Ectodermal cell (in vitro differentiated cells): ENCODE measurements around the gene DNAH17.

Source experiments
- H3K27ac ChIP-seq: 2 replicates; pipeline ENCODE4 v1.7.0; 2013; ENCODE audit warnings: mild to moderate bottlenecking, low read depth, low read length; ENCODE audit not compliant: insufficient read depth, poor library complexity, severe bottlenecking
- H3K27me3 ChIP-seq: 2 replicates; pipeline ENCODE4 v1.7.0; 2013; ENCODE audit warnings: mild to moderate bottlenecking, low read length; ENCODE audit not compliant: insufficient read depth, control insufficient read depth, poor library complexity, severe bottlenecking
- H3K36me3 ChIP-seq: one replicate; pipeline ENCODE4 v1.7.0; 2013; ENCODE audit warnings: low read length; ENCODE audit not compliant: control insufficient read depth, insufficient read depth
- H3K4me1 ChIP-seq: one replicate; pipeline ENCODE4 v1.7.0; 2013; ENCODE audit warnings: low read length; ENCODE audit not compliant: control insufficient read depth, insufficient read depth
- H3K4me3 ChIP-seq: 2 replicates; pipeline ENCODE4 v1.7.0; 2013; ENCODE audit warnings: low read depth, low read length, control low read depth; ENCODE audit not compliant: insufficient read depth
- H3K9me3 ChIP-seq: 2 replicates; pipeline ENCODE4 v1.7.0; 2013; ENCODE audit warnings: mild to moderate bottlenecking, low read length, moderate library complexity; ENCODE audit not compliant: control insufficient read depth
- WGBS, 2 experiments: methylation state at CpG; one replicate each; pipeline ENCODE4 v1.1.7; 2013; ENCODE audit warnings: missing lambda C conversion rate in 2 of 2; 5-methylcytosine and 5-hydroxymethylcytosine counted together

Gene DNAH17

DNA sequence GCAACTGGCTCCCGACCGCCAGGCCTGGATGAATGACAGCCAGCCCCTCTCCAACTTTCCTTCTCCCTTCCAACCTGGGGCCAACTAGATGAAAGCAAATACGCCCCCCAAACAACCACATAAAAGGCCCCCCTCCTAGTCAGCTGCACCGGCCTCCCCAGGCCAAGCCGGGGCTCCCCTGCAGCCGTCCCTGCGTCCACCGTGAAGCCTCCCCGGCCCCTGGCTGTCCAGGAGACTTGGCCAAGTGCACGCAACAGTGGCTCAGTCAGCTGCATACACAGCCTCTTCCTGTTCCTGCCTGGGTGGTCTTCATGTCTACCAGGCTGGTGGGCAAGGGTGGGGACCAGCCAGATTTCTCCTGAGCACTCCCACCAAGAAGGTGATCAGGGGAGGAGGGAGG is 16.0 kb downstream of the DNAH17 start:
- no peak overlapping the region for H3K27ac ChIP-seq

DNA sequence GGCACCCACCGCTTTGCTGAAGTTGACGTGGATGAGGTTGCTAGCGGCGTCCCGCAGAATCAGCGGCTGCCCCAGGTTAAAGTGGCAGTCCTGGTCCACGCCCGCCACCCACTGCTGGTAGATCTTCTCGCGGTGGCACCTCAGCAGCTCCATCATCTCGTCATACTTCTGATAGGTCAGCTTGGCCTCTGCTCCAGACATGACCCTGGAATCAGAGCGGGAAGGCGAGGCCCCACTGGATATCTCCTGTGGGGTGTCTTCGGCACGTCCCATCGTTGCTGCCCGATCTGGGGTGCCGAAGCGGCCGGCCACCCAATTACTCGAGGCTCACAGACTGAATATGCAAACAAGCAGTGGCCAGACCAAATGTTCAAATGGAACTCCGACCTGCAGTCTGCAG is 16.5 kb downstream of the DNAH17 start:
- H3K36me3 ChIP-seq = no peaks in the 10 kb centered on the region
- H3K4me3 ChIP-seq = no peak overlapping the region
- H3K9me3 ChIP-seq = no peaks in the 10 kb centered on the region
- H3K27ac ChIP-seq = no peak overlapping the region
- no peaks in the 10 kb centered on the region for H3K4me1 ChIP-seq
- 96% methylated on average over 22 of the region's 22 CpGs for WGBS, 2 experiments
- H3K27me3 ChIP-seq = no peaks in the 10 kb centered on the region

More for the DNA sequence above, 16.0 kb downstream of the DNAH17 start:
- no peaks in the 10 kb centered on the region for H3K4me1 ChIP-seq
- WGBS, 2 experiments = 89 to 91% methylated on average over 10 of the region's 10 CpGs
- H3K4me3 ChIP-seq = no peak overlapping the region
- no peaks in the 10 kb centered on the region for H3K36me3 ChIP-seq
- H3K27me3 ChIP-seq = no peaks in the 10 kb centered on the region
- no peaks in the 10 kb centered on the region for H3K9me3 ChIP-seq

GRCh38 chr17:78559749-78560368 is 17.3 kb downstream of the DNAH17 start:
- Histone ChIP-seq H3K9me3 (no peaks in the 10 kb centered on the region), H3K4me3 (no peak overlapping the region), H3K4me1 (no peaks in the 10 kb centered on the region), H3K27ac (no peak overlapping the region), H3K36me3 (no peaks in the 10 kb centered on the region), H3K27me3 (no peaks in the 10 kb centered on the region)
- WGBS, 2 experiments = 71 to 72% methylated on average over 17 of the region's 17 CpGs

- Histone ChIP-seq H3K4me1 (no peaks in the 10 kb centered on the region), H3K27ac (no peak overlapping the region), H3K9me3 (no peaks in the 10 kb centered on the region), H3K27me3 (no peaks in the 10 kb centered on the region), H3K4me3 (no peak overlapping the region), H3K36me3 (no peaks in the 10 kb centered on the region)
- 92% methylated on average over 5 of the region's 5 CpGs for WGBS, 2 experiments
Measured at GRCh38 chr17:78558989-78559388, 18.2 kb downstream of the DNAH17 start.

GRCh38 chr17:78558181-78558850 is 18.9 kb downstream of the DNAH17 start:
- no peaks in the 10 kb centered on the region for H3K36me3 ChIP-seq
- H3K9me3 ChIP-seq = no peaks in the 10 kb centered on the region
- no peak overlapping the region for H3K4me3 ChIP-seq
- no peaks in the 10 kb centered on the region for H3K27me3 ChIP-seq
- no peaks in the 10 kb centered on the region for H3K4me1 ChIP-seq
- no peak overlapping the region for H3K27ac ChIP-seq
- WGBS, 2 experiments = 93% methylated on average over 10 of the region's 10 CpGs

DNA sequence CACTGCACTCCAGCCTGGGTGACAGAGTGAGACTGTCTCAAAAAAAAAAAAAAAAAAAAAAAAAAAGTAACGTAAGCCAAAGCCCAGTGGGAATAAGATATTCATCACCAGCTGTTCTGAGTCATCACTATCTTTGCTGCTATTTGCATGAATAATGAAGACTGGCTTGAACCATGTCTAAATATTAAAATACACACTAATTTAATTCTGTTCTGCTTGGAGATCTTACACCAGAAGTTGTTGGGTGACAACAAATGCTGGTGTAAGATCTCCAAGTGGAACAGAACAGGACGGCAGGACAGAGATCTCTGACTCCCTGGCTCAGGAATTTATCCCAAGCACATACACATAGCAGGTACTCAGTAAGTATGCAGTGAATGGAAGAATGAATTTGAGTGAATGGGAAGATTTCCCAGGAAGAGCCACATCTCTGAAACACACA is 19.6 kb downstream of the DNAH17 start:
- no peaks in the 10 kb centered on the region for H3K27me3 ChIP-seq
- no peaks in the 10 kb centered on the region for H3K9me3 ChIP-seq
- H3K36me3 ChIP-seq = no peaks in the 10 kb centered on the region
- WGBS, 2 experiments = 83 to 92% methylated on average over 1 of the region's 2 CpGs
- H3K4me3 ChIP-seq = no peak overlapping the region
- H3K4me1 ChIP-seq = no peaks in the 10 kb centered on the region
- no peak overlapping the region for H3K27ac ChIP-seq

DNA sequence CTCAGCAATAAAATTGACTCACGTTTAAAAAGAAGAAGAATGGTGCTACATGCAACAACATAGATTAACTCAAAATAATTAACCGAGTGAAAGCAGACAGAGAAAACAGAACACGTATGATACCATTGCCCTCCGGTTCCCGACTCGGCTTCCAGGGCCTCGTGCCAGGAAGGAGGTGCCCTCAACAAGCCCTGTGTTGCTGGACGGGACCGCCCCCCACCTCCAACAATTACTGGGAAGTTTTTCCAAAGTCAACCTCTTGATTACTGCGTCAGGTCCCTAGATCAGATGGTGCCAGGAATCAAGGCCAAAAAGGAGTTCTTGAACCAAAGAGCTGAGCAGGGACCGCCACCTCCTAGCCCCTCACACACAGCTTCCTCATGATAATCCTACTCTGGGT is 20.4 kb downstream of the DNAH17 start:
- Histone ChIP-seq H3K36me3 (no peaks in the 10 kb centered on the region), H3K27me3 (no peaks in the 10 kb centered on the region), H3K9me3 (no peaks in the 10 kb centered on the region), H3K27ac (no peak overlapping the region), H3K4me1 (no peaks in the 10 kb centered on the region), H3K4me3 (no peak overlapping the region)
- 87 to 88% methylated on average over 11 of the region's 11 CpGs for WGBS, 2 experiments

GRCh38 chr17:78555746-78556401 is 21.3 kb downstream of the DNAH17 start:
- Histone ChIP-seq H3K27ac (no peak overlapping the region), H3K36me3 (no peaks in the 10 kb centered on the region), H3K4me3 (no peak overlapping the region), H3K9me3 (no peaks in the 10 kb centered on the region), H3K4me1 (no peaks in the 10 kb centered on the region), H3K27me3 (no peaks in the 10 kb centered on the region)
- WGBS, 2 experiments = 88% methylated on average over 6 of the region's 6 CpGs

DNA sequence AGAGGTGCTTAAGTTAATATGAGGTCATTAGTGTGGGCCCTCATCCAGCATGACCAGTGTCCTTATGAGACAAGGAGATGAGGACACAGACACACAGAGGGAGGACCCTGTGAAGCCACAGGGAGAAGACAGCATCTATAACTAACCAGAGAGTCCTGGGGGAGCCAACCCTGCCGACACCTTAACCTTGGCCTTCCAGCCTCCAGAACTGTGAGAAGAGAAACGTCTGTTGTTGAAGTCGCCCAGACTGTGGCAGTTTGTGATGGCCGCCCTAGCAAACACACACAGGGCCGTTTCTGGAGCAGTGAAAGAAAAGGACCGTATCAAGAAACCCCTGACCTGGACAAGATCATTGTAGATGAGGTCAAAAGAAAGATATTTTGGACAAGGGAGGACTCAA is 26.7 kb downstream of the DNAH17 start:
- H3K4me1 ChIP-seq = no peaks in the 10 kb centered on the region
- 94 to 97% methylated on average over 6 of the region's 6 CpGs for WGBS, 2 experiments
- H3K9me3 ChIP-seq = no peaks in the 10 kb centered on the region

DNA sequence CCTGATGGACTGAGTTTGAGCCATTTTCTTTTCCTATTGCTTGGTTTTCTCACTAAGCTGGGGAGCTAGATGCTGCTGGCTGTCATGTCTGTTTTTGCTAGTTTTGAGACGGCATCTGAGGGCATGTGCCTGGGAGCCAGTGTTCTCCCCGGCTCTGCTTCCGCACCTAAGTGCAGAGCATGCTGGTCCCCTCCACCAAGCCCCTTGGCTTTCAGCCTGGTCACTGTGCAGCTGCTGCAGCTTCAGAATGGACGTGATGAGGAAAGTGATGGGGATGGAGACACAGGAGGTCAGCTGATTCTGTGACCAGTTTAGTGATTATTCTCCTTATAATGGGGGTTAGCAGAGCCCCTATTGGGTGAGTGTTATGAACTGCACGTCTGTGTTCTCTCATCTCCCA is 28.5 kb downstream of the DNAH17 start:
- no peaks in the 10 kb centered on the region for H3K9me3 ChIP-seq
- no peak overlapping the region for H3K27ac ChIP-seq
- 93 to 94% methylated on average over 5 of the region's 5 CpGs for WGBS, 2 experiments
- H3K4me1 ChIP-seq = no peaks in the 10 kb centered on the region
- H3K27me3 ChIP-seq = no peaks in the 10 kb centered on the region
- no peaks in the 10 kb centered on the region for H3K36me3 ChIP-seq
- H3K4me3 ChIP-seq = no peak overlapping the region

More for the DNA sequence above, 26.7 kb downstream of the DNAH17 start:
- H3K27me3 ChIP-seq = no peaks in the 10 kb centered on the region
- no peaks in the 10 kb centered on the region for H3K36me3 ChIP-seq
- no peak overlapping the region for H3K4me3 ChIP-seq
- no peak overlapping the region for H3K27ac ChIP-seq
